NCI-H1930 (cell line): ENCODE measurements around the gene RPN2.

ENCODE experiments used
- DNase-seq, 2 experiments: peaks; one replicate each; lab custom pipeline; 2025; lab: John Stamatoyannopoulos, UW

Gene RPN2

DNA sequence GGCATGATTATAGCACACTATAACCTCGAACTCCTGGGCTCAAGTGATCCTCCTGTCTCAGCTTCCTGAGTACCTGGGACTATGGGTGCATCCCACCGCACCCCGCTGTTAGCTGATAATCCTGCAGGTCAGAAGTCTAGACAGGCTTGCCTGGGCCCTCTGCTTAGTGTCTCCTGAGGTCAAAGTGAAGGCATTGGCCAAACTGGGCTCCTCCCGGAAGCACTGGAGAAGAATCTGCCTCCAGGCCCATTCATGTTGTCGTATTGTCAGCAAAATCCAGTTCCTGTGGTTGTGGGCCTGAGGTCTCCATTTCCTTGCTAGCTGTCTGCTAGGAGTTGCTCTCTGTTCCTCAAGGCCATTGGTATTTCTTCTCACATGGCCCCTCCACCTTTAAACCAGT lies 6.6 kb downstream of the RPN2 start:
- no peak for DNase-seq

DNA sequence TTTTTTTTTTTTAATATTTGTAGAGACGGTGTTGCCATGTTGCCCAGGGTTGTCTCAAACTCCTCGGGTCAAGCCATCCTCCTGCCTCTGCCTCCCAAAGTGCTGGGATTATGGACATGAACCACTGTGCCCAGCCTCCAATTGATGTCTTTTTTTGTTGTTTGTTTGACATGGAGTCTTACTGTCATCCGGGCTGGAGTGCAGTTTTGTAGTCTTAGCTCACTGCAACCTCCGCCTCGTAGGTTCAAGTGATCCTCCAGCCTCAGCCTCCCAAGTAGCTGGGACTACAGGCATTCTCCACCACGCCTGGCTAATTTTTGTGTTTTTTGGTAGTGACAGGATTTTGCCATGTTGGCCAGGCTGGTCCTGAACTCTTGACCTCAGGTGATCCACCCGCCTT lies 9.7 kb downstream of the RPN2 start:
- no peak for DNase-seq

DNA sequence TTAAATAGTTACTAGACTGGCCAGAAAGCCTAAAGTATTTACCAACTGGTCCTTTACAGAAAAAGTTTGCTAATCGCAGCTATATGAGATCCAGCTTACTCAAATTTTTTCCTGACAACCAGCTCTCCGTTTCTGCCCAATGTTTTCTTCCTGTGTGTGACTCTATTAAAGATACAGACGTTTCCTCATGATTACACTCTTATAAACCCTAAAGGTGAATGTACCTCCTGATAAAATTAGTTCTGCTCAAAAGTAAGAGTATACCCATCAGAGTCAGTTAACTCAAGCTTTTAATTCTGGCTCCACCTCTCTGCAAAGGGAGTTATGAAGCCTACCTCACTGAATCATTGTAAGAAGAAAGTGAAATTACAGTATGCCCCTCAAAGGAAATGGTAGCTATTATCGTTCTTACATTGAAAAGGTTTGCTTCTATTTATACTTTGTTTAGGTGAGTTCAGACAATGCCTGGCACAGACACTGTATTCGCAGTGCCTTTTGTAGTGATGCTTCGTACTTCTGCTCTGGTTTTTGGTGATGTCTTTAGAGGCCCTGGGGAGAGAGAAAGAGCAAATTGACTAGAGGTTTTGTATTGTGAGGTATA lies 10.4 kb downstream of the RPN2 start:
- no peak for DNase-seq

DNA sequence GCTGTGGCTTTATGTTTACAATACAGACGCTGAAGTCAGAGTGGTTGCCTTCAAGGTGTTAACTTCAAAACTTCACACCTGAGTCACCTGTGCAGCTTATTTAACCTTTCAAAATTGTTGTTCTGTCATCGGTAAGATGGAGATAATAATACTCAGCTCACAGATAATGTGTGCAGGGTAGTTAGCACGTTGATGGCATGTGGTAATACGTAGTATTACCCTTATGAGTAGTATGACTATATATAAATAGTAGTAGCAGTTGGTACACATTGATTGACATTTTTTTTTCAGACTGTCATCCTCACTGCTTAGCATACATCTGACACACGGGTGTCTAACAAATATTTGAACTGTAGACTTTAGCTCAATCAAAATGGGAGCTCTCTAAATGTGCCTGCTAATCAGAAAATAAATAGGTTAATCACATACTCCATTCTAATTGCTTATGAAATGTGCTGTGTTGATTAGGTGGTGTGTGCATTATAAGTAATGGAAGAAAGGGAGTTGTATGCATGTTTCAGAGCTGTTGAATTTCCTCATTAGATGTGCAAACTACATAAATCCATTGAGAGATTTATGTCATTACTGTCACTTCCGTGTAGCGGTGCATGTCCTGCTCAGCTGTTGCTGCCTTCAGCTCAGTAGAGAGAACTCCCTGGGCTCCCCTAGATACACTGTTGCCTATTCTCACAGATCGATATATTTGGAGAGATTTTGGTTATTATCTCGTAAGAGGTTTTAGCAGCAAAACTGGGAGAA lies 11.4 kb downstream of the RPN2 start:
- DNase-seq, result no peak

DNA sequence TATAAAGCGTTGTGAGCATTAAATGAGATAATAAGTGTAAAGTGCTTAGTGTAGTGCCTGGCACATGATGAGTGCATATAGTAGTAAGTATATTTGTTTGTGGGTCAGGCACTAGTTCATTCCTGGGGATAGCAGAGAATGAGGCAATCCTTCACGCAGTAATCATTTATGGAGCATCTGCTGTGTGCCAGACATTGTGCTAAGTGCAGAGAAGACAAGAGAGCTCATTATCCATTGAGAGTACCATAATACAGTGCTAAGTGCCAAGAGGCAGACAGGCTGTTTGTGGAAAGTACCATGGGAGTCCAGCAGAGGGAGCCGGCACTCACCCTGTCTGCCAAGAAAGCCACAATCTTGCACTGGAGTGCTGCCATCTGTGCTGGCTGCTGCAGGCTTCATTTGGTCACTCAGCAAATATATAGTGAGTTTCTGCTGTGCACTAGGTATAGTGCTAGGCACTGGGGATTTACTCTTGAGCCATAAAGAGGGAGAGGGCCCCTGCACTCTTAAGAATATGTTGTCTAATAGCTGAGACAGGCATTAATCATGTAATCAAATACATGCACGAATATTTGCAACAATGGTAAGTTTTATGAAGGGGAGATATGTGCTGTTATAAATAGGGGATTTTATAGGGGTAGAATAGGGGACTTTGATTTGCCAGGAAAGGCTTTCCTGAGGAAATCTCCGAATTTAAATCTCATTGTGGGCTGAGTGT lies 13.2 kb downstream of the RPN2 start:
- DNase-seq, result peak; percentile 47 to 70

DNA sequence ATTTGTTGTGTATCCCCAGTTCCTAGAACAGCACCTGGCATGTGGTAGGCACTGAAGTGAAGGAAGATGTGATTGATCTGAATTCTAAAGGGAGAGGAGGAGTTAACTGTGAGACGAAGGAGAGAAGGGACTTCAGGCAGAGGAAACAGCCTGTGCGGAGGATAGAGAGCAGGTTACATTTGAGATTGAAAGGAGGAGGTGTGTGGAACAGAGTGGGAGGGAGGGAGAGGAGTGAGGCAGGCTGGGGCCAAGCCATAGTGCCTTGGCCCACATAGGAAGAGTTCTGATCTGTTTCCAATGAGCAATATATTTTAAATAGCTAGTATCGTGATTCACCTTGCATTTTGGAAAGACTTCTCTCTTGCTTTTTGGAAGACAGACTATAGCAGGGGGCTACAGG lies 14.1 kb downstream of the RPN2 start:
- DNase-seq, result no peak

DNA sequence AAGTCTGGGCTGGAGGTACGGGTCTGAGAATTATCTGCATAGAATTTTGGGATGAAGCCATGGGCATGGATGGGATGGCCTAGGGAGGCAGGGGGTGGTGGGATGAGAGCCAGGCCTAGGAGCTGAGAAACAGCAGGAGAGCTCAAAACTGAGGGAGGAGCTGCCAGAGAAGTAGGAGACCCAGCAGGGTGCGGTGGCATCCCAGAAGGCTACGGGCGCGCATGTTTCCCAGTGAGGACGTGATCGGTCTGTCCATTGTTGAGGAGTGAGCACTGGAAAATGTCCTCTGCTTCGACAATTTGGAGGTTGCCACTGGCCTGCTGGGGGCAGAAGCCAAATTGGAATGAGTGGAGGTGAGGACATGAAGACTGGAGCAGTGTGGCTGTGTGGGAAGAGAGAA lies 14.7 kb downstream of the RPN2 start:
- no peak for DNase-seq

- no peak for DNase-seq
Measured at GRCh38 chr20:37194621-37195417, 15.7 kb downstream of the RPN2 start.

DNA sequence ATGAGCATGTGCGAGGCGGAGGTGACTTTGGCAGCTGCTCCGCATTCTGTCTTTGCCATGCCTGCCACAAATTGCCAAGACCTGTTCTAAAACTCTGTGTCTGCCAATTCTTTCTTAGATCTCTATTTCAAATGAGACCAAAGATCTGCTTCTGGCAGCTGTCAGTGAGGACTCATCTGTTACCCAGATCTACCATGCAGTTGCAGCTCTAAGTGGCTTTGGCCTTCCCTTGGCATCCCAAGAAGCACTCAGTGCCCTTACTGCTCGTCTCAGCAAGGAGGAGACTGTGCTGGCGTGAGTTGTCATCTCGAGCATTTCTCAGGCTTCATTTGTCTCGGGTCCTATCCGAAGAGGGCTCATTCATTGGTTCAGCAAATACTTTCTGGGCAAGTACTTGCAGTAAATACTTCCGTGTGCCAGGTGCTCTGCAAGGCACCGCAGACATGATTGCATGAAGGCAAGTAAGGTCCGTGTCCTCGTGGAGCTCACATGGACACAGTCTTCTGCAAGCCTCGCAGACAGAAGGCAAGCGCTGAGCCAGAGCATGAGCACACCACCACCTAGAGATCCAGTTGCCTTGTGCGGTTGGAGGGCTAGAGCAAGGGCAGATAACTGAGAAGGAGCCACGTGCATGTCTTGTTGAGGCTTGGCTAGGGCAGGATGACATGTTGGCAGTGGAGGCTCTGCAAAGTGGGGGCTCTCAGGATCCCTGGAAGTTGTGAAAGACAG lies 20.0 kb downstream of the RPN2 start:
- DNase-seq, result no peak

DNA sequence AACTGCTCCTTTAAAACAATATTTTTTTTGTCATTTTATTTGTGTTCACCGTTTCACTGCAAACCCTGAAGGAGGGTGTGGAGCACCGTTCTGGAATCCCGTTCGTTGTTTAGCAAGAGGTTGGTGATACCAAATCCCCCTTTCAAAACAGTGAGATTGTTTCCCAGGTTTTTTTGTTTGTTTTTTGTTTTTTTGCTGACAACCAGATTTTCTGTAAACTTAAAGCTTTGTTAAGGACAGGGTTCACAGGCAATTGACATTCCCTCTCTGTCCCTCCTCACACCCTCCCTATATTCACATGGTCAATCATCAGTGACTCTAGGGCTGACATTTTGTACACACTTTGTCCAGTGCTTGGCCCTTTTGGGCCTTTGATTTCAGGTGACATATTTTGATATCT lies 21.2 kb downstream of the RPN2 start:
- DNase-seq, result no peak

GRCh38 chr20:37200926-37201826 lies 22.0 kb downstream of the RPN2 start:
- DNase-seq, result no peak

GRCh38 chr20:37201827-37202162 lies 22.7 kb downstream of the RPN2 start:
- no peak for DNase-seq

DNA sequence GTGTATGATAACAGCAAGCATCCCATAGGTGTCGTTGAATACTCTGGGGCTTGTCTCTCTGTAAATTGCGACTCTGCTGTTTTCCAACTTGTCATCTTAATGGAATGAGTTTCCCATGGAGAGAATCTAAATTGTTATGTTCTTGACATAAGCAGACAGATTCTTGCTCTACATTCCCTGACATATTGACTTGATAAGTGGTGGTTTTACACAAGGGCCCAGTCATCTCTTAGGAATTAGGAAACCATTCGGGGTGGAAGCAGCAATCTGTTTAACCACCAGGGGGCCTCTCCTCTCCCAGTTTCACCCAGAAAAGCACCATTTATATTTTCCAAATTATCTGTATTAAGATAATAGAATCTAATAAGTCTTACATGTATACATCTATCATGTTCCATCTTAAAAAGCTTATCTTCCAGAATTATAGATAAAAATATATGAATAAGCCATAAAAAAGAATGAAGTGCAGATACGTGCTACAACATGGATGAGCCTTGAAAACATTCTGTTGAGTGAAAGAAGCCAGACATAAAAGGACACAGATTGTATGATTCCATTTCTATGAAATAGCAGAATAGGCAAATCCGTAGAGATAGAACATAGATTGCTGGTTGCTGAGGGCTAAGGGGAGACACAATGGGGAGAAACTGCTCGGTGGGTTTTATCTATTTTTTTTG lies 23.3 kb downstream of the RPN2 start:
- peak in 1 of 2 experiments; percentile 53 for DNase-seq

- DNase-seq, result no peak
Measured at GRCh38 chr20:37204056-37204455, 24.9 kb downstream of the RPN2 start.

- no peak for DNase-seq
Measured at GRCh38 chr20:37205130-37205529, 26.0 kb downstream of the RPN2 start.

DNA sequence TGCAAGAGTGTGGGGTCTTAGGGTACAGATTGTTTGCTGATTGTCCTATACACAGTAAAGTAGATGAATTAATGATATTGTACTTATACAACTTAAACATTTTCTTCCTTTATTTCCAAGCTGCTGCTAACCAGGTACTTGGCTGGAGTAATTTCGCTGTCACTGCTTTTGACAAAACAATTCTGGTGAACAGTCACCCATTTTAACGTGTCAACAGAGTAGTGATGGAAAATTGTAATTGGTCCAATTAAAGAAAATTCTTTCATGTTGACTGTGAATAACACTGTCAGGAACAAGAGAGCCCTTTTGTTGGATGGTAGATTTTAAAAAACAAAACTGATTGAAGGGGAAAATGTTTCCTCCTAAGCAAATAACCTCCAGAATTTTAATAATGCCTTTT lies 26.7 kb downstream of the RPN2 start:
- peak; percentile 84 to 86 for DNase-seq

- DNase-seq, result no peak
Measured at GRCh38 chr20:37207171-37207570, 28.0 kb downstream of the RPN2 start.

GRCh38 chr20:37209193-37209592 lies 30.1 kb downstream of the RPN2 start:
- DNase-seq, result no peak

DNA sequence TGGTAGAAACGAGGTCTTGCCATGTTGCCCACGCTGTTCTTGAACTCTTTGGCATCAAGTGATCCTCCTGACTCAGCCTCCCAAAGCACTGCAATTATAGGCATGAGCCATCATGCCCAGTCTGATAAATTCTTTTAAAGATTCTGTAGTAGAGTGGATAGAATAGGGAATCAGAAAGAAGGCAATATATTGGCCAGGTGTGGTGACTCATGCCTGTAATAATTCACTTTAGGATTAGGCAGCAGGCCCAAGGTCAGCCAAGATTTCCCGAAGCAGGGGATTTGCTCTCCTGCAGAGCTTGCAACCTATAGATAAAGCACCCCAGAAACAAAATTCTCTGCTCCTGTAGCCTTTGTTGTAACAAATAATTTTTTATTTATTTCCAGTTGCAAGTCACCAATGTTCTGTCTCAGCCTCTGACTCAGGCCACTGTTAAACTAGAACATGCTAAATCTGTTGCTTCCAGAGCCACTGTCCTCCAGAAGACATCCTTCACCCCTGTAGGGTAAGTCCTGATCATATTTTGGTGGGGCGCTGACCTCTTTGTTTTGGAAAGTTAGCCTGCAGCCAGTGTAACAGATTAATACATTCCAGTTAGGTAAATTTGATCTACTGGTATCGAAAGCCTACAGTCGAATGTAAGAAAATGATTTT lies 30.7 kb downstream of the RPN2 start:
- no peak for DNase-seq

GRCh38 chr20:37218441-37218840 lies 39.3 kb downstream of the RPN2 start:
- no peak for DNase-seq
